K562 (cell line): ENCODE data around the gene C19orf12. TPM values are rescaled to one million over a fixed set of nuclear protein-coding genes. Genes with fewer than 3 reads are reported as not detected.

Experiments used
- BDP1 ChIP-seq: IDR thresholded peaks from 3 replicates; pipeline ENCODE4 v1.6.1; 2011; ENCODE audit not compliant: insufficient read length, insufficient read depth
- ESRRA ChIP-seq: fragments of 450-650 bp; IDR thresholded peaks from 2 replicates; pipeline ENCODE4 v1.6.1; 2014; ENCODE audit warnings: low read depth, mild to moderate bottlenecking, moderate library complexity, borderline replicate concordance
- FOXA1 ChIP-seq: fragments of 450-650 bp; IDR thresholded peaks from 2 replicates; pipeline ENCODE4 v1.6.1; 2016; ENCODE audit warnings: mild to moderate bottlenecking, borderline replicate concordance
- FOXA3 ChIP-seq, 2 experiments: fragments of 450-650 bp in 1 of 2; sonication (generic) in 1 of 2; formaldehyde crosslinking; IDR thresholded peaks in 1 of 2; conservative IDR thresholded peaks in 1 of 2; 2 replicates each; pipeline versions ENCODE4 v1.4.0 to v1.8.0; 2020 to 2022; ENCODE audit warnings: mild to moderate bottlenecking in 2 of 2, missing genetic modification reagents in 1 of 2
- GATAD2B ChIP-seq: fragments of 450-650 bp; IDR thresholded peaks from 2 replicates; pipeline ENCODE4 v1.6.1; 2017; ENCODE audit warnings: mild to moderate bottlenecking, borderline replicate concordance
- MEF2A ChIP-seq: IDR thresholded peaks from 2 replicates; pipeline ENCODE4 v1.6.1; 2011; ENCODE audit warnings: low read depth, mild to moderate bottlenecking, low read length, moderate library complexity; ENCODE audit not compliant: control insufficient read depth
- NR4A1 ChIP-seq, 2 experiments: fragments of 250-450 bp in 1 of 2; fragments of 450-650 bp in 1 of 2; sonication (Bioruptor Pico) in 1 of 2; IDR thresholded peaks; 2 replicates each; pipeline versions ENCODE4 v1.4.0 to v1.6.1; 2016 to 2020; ENCODE audit warnings: mild to moderate bottlenecking in 2 of 2, missing compliant biosample characterization in 1 of 2, missing genetic modification characterization in 1 of 2, moderate library complexity in 1 of 2
- PCBP2 ChIP-seq: fragments of 200-400 bp; formaldehyde crosslinking; IDR thresholded peaks from 2 replicates; pipeline ENCODE4 v1.6.1; 2018; ENCODE audit warnings: low read length, low read depth, mild to moderate bottlenecking, moderate library complexity; ENCODE audit not compliant: poor library complexity, severe bottlenecking
- PHF21A ChIP-seq: fragments of 450-650 bp; IDR thresholded peaks from 2 replicates; pipeline ENCODE4 v1.6.1; 2017; ENCODE audit warnings: low read depth, borderline replicate concordance
- TCF7L2 ChIP-seq: fragments of 150-350 bp; IDR thresholded peaks from 2 replicates; pipeline ENCODE4 v1.6.1; 2016; ENCODE audit warnings: low read depth, mild to moderate bottlenecking, low read length, moderate library complexity
- TRIM24 ChIP-seq, 2 experiments: fragments of 450-650 bp; IDR thresholded peaks; 2 replicates each; pipeline ENCODE4 v1.6.1; 2016
- U2AF2 ChIP-seq: fragments of 200-400 bp; formaldehyde crosslinking; optimal IDR thresholded peaks from 2 replicates; pipeline ENCODE3; 2017; ENCODE audit warnings: low read depth, mild to moderate bottlenecking, low read length
- ZNF121 ChIP-seq: sonication (generic); formaldehyde crosslinking; conservative IDR thresholded peaks from 2 replicates; pipeline ENCODE4 v1.8.0; 2022; ENCODE audit warnings: missing genetic modification reagents
- ZNF311 ChIP-seq: fragments of 250-450 bp; sonication (Bioruptor Pico); IDR thresholded peaks from 2 replicates; pipeline ENCODE4 v1.4.0; 2020; ENCODE audit warnings: mild to moderate bottlenecking, moderate library complexity
- polyA plus RNA-seq, 8 experiments: library from polyadenylated mRNA; depleted of rRNA in 4 of 8; stranded (reverse) in 5 of 8; unstranded in 3 of 8; fragments of >200 nt; fragmentation: Nextera tagmentation in 2 of 8; fragmentation: Illumina TruSeq in 1 of 8; extraction: Ambion mirVana in 2 of 8; extraction: Trizol in 1 of 8; gene quantifications; 2 replicates each; pipeline versions ENCODE4 v1.2.1 to v1.2.3, GENCODE V29; 2011 to 2014; ENCODE audit warnings: inconsistent platforms in 1 of 8, missing spikeins in 1 of 8
- total RNA-seq, 7 experiments: library from RNA; depleted of rRNA in 6 of 7; stranded (reverse); fragments of >200 nt in 6 of 7; fragmentation: Illumina TruSeq in 2 of 7; extraction: Trizol in 2 of 7; gene quantifications; 2 replicates each; pipeline versions ENCODE4 v1.2.1 to v1.2.3, GENCODE V29; 2011 to 2021; ENCODE audit warnings: low replicate concordance in 1 of 7
- TF ChIP-seq, protein P1 (sequence below): fragments of 250-450 bp; sonication (Bioruptor Pico); IDR thresholded peaks from 2 replicates; pipeline ENCODE4 v1.4.0; 2020; ENCODE audit warnings: mild to moderate bottlenecking, moderate library complexity
- TF ChIP-seq, protein P2 (sequence below), 3 experiments: fragments of 200-800 bp in 1 of 3; fragments of 250-450 bp in 1 of 3; fragments of 450-650 bp in 1 of 3; sonication (Bioruptor Pico) in 1 of 3; sonication (Bioruptor generic) in 1 of 3; formaldehyde crosslinking in 1 of 3; IDR thresholded peaks; 2 replicates each; pipeline versions ENCODE4 v1.6.1 to v1.8.0; 2016 to 2022; ENCODE audit warnings: mild to moderate bottlenecking in 2 of 3, missing genetic modification characterization in 2 of 3, missing compliant biosample characterization in 1 of 3, moderate library complexity in 1 of 3
- TF ChIP-seq, protein P3 (sequence below): fragments of 450-650 bp; IDR thresholded peaks from 2 replicates; pipeline ENCODE4 v1.6.1; 2016; ENCODE audit warnings: antibody characterized with exemption

C19orf12 gene
- total and polyA plus RNA-seq, 9 of the 15 experiments (the other 6 are each of a cell fraction or from before 2014, with no cell fraction given), result 1.9 to 14.5 (median 10.2) TPM

DNA sequence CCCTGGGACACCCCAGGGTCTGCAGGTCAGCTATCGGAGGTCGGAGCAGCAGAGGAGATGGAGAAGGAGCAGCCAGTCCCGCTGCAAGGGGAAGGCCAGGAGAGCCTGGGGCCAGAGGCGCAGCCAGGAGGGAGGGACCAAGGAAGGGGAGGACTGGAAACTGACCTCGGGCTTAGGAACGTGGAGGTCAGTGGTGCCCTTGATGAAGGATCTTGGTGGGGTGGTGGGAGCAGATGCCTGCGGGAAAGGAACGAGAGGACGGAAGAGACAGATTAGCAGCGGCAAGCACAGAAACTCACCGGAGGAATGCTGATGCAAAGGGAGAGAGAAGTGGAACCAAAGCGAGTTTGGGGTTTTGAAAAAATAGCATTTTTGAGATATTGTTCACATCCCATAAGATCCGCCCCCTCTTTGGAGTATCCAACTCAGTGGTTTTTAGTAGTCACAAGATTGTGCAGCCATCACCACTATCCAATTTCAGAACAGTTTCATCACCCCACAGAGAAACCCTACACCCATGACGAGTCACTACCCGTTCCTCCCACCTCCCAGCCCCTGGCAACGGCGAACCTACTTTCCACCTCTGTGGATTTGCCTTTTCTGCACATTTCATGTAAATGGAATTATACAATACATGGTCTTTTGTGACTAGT is 27.7 kb downstream of the C19orf12 start (continued):
- TF ChIP-seq FOXA3 (CRISPR knock-in tag; conservative IDR thresholded peaks at IDR 0.05 in 1 of 2, IDR thresholded peaks at IDR 0.05 in 1 of 2), result no peak
- TF ChIP-seq TCF7L2, result no peak
- TF ChIP-seq NR4A1 (CRISPR knock-in tag; IDR thresholded peaks at IDR 0.05), result no peak
- TF ChIP-seq NR4A1 (tag; IDR thresholded peaks at IDR 0.05), result peak; percentile 87
- no peak for TF ChIP-seq MEF2A
- TF ChIP-seq, protein P1, sequence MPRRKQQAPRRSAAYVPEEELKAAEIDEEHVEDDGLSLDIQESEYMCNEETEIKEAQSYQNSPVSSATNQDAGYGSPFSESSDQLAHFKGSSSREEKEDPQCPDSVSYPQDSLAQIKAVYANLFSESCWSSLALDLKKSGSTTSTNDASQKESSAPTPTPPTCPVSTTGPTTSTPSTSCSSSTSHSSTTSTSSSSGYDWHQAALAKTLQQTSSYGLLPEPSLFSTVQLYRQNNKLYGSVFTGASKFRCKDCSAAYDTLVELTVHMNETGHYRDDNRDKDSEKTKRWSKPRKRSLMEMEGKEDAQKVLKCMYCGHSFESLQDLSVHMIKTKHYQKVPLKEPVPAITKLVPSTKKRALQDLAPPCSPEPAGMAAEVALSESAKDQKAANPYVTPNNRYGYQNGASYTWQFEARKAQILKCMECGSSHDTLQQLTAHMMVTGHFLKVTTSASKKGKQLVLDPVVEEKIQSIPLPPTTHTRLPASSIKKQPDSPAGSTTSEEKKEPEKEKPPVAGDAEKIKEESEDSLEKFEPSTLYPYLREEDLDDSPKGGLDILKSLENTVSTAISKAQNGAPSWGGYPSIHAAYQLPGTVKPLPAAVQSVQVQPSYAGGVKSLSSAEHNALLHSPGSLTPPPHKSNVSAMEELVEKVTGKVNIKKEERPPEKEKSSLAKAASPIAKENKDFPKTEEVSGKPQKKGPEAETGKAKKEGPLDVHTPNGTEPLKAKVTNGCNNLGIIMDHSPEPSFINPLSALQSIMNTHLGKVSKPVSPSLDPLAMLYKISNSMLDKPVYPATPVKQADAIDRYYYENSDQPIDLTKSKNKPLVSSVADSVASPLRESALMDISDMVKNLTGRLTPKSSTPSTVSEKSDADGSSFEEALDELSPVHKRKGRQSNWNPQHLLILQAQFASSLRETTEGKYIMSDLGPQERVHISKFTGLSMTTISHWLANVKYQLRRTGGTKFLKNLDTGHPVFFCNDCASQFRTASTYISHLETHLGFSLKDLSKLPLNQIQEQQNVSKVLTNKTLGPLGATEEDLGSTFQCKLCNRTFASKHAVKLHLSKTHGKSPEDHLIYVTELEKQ, result no peak
- TF ChIP-seq TRIM24 (IDR thresholded peaks at IDR 0.05), result peak; percentile 88 to 93
- no peak for TF ChIP-seq FOXA1
- TF ChIP-seq ESRRA, result peak; percentile 90
- no peak for TF ChIP-seq ZNF311 (CRISPR knock-in tag)
- TF ChIP-seq U2AF2, result no peak
- no peak for TF ChIP-seq PCBP2
- TF ChIP-seq BDP1, result no peak
- no peak for TF ChIP-seq ZNF121
- TF ChIP-seq, protein P2, sequence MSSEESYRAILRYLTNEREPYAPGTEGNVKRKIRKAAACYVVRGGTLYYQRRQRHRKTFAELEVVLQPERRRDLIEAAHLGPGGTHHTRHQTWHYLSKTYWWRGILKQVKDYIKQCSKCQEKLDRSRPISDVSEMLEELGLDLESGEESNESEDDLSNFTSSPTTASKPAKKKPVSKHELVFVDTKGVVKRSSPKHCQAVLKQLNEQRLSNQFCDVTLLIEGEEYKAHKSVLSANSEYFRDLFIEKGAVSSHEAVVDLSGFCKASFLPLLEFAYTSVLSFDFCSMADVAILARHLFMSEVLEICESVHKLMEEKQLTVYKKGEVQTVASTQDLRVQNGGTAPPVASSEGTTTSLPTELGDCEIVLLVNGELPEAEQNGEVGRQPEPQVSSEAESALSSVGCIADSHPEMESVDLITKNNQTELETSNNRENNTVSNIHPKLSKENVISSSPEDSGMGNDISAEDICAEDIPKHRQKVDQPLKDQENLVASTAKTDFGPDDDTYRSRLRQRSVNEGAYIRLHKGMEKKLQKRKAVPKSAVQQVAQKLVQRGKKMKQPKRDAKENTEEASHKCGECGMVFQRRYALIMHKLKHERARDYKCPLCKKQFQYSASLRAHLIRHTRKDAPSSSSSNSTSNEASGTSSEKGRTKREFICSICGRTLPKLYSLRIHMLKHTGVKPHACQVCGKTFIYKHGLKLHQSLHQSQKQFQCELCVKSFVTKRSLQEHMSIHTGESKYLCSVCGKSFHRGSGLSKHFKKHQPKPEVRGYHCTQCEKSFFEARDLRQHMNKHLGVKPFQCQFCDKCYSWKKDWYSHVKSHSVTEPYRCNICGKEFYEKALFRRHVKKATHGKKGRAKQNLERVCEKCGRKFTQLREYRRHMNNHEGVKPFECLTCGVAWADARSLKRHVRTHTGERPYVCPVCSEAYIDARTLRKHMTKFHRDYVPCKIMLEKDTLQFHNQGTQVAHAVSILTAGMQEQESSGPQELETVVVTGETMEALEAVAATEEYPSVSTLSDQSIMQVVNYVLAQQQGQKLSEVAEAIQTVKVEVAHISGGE (CRISPR knock-in tag; IDR thresholded peaks at IDR 0.05), result no peak
- TF ChIP-seq GATAD2B, result no peak
- TF ChIP-seq, protein P3, sequence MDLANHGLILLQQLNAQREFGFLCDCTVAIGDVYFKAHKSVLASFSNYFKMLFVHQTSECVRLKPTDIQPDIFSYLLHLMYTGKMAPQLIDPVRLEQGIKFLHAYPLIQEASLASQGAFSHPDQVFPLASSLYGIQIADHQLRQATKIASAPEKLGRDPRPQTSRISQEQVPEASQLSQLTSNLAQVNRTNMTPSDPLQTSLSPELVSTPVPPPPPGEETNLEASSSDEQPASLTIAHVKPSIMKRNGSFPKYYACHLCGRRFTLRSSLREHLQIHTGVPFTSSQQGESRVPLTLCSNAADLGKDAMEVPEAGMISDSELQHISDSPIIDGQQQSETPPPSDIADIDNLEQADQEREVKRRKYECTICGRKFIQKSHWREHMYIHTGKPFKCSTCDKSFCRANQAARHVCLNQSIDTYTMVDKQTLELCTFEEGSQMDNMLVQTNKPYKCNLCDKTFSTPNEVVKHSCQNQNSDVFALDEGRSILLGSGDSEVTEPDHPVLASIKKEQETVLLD, result no peak
- no peak for TF ChIP-seq PHF21A
